ENCODE measurements around the gene PRMT5. TPM values are rescaled to one million over a fixed set of nuclear protein-coding genes. Genes with fewer than 3 reads are reported as not detected.

PRMT5 gene
- total RNA-seq, 3 donors from 2014 or later (not counting 1 experiment from before 2014, with no cell fraction given): 16.3 to 22.4 (median 18.5) TPM

- TF ChIP-seq, protein P1, sequence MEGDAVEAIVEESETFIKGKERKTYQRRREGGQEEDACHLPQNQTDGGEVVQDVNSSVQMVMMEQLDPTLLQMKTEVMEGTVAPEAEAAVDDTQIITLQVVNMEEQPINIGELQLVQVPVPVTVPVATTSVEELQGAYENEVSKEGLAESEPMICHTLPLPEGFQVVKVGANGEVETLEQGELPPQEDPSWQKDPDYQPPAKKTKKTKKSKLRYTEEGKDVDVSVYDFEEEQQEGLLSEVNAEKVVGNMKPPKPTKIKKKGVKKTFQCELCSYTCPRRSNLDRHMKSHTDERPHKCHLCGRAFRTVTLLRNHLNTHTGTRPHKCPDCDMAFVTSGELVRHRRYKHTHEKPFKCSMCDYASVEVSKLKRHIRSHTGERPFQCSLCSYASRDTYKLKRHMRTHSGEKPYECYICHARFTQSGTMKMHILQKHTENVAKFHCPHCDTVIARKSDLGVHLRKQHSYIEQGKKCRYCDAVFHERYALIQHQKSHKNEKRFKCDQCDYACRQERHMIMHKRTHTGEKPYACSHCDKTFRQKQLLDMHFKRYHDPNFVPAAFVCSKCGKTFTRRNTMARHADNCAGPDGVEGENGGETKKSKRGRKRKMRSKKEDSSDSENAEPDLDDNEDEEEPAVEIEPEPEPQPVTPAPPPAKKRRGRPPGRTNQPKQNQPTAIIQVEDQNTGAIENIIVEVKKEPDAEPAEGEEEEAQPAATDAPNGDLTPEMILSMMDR (IDR thresholded peaks at IDR 0.05): no peak
- Histone ChIP-seq H3K9me3 (ENCODE audit: control insufficient read depth, insufficient read depth, low read length) (no peaks in the 10 kb centered on the region), H3K27ac (ENCODE audit: low read length) (no peak overlapping the region), H3K4me1 (ENCODE audit: control insufficient read depth, insufficient read depth, low read length) (peaks cover 12% of the 10 kb centered on the region), H3K27me3 (ENCODE audit: control insufficient read depth, insufficient read depth, low read length) (no peaks in the 10 kb centered on the region), H3K4me3 (ENCODE audit: low read length) (no peak overlapping the region), H3K36me3 (ENCODE audit: control insufficient read depth, insufficient read depth, low read length) (peaks cover 28% of the 10 kb centered on the region)
- no peak for DNase-seq
- H3K4me3 Mint-ChIP-seq: no peak overlapping the region
- intact Hi-C loops (cut with micrococcal nuclease): loop anchor here (10.0 kb wide), 1 partner anchor 1211 kb away; the partner anchor contains the start of genes FITM1 and PSME1
- peaks cover 11 to 13% of the 10 kb centered on the region in 2 donors for H3K4me1 Mint-ChIP-seq
- ATAC-seq: no peak
- H3K27me3 Mint-ChIP-seq (ENCODE audit: low read depth in 2 of 2): peaks cover 0 to 3% of the 10 kb centered on the region in 2 donors
- H3K9me3 Mint-ChIP-seq: no peaks in the 10 kb centered on the region
- WGBS (ENCODE audit: insufficient coverage): 96% methylated on average over 4 of the region's 5 CpGs
- H3K27ac Mint-ChIP-seq: no peak overlapping the region
- H3K36me3 Mint-ChIP-seq: no peaks in the 10 kb centered on the region
These were observed 5.4 kb downstream of the PRMT5 start for GRCh38 chr14:22923746-22924145.

DNA sequence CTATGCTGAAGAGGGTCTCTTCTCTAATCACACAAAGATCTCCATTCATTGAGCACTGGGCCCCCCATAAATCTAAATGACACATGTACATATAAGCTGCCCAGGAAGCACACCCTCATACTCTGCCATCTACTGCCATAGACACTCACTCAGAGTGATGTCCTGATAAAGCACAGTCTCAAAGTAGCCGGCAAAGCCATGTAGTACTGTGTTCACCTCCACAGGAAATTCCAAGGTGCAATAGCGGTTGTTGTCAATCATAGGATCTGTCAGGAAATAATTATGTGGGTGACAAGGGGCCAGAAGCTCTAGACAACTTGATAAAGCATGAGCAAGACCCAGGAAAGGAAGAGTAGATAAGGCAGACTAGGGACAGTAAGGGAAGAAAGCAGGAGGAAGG lies 6.9 kb downstream of the PRMT5 start:
- TF ChIP-seq, protein P1 (IDR thresholded peaks at IDR 0.05): no peak
- Histone ChIP-seq H3K4me3 (ENCODE audit: low read length) (no peak overlapping the region), H3K27ac (ENCODE audit: low read length) (no peak overlapping the region), H3K27me3 (ENCODE audit: control insufficient read depth, insufficient read depth, low read length) (no peaks in the 10 kb centered on the region), H3K9me3 (ENCODE audit: control insufficient read depth, insufficient read depth, low read length) (no peaks in the 10 kb centered on the region), H3K36me3 (ENCODE audit: control insufficient read depth, insufficient read depth, low read length) (peaks cover 28% of the 10 kb centered on the region), H3K4me1 (ENCODE audit: control insufficient read depth, insufficient read depth, low read length) (peaks cover 17% of the 10 kb centered on the region)
- H3K36me3 Mint-ChIP-seq: no peaks in the 10 kb centered on the region
- intact Hi-C loops (cut with micrococcal nuclease): loop anchor here (10.0 kb wide), 1 partner anchor 1213 kb away; the partner anchor contains the start of genes FITM1 and PSME1
- peaks cover 0 to 3% of the 10 kb centered on the region in 2 donors for H3K27me3 Mint-ChIP-seq (ENCODE audit: low read depth in 2 of 2)
- H3K27ac Mint-ChIP-seq: no peak overlapping the region
- no peak overlapping the region for H3K4me3 Mint-ChIP-seq
- H3K4me1 Mint-ChIP-seq: peaks cover 22 to 26% of the 10 kb centered on the region in 2 donors
- no peaks in the 10 kb centered on the region for H3K9me3 Mint-ChIP-seq
- 100% methylated on average over 2 of the region's 2 CpGs for WGBS (ENCODE audit: insufficient coverage)
- ATAC-seq (no peak), DNase-seq (no peak)

- TF ChIP-seq, protein P1 (IDR thresholded peaks at IDR 0.05): no peak
- Mint-ChIP-seq H3K4me3 (no peak overlapping the region), H3K9me3 (no peaks in the 10 kb centered on the region), H3K27ac (peak overlapping the region; percentile 100), H3K4me1 (peaks cover 25 to 30% of the 10 kb centered on the region in 2 donors), H3K27me3 (ENCODE audit: low read depth in 2 of 2) (peaks cover 0 to 3% of the 10 kb centered on the region in 2 donors), H3K36me3 (no peaks in the 10 kb centered on the region)
- Histone ChIP-seq H3K9me3 (ENCODE audit: control insufficient read depth, insufficient read depth, low read length) (no peaks in the 10 kb centered on the region), H3K27me3 (ENCODE audit: control insufficient read depth, insufficient read depth, low read length) (no peaks in the 10 kb centered on the region), H3K4me1 (ENCODE audit: control insufficient read depth, insufficient read depth, low read length) (peaks cover 21% of the 10 kb centered on the region), H3K27ac (ENCODE audit: low read length) (no peak overlapping the region), H3K36me3 (ENCODE audit: control insufficient read depth, insufficient read depth, low read length) (peaks cover 24% of the 10 kb centered on the region), H3K4me3 (ENCODE audit: low read length) (no peak overlapping the region)
- 92% methylated on average over 6 of the region's 6 CpGs for WGBS (ENCODE audit: insufficient coverage)
- ATAC-seq (no peak), DNase-seq (no peak)
- intact Hi-C loops (cut with micrococcal nuclease): loop anchor here (10.0 kb wide), 1 partner anchor 1214 kb away; the partner anchor contains the start of genes FITM1 and PSME1
These were observed 8.5 kb downstream of the PRMT5 start for GRCh38 chr14:22920697-22921096.

- no peaks in the 10 kb centered on the region for H3K36me3 Mint-ChIP-seq
- peak overlapping the region; percentile 99 for H3K4me3 Mint-ChIP-seq
- TF ChIP-seq, protein P1 (IDR thresholded peaks at IDR 0.05): no peak
- Histone ChIP-seq H3K4me3 (ENCODE audit: low read length) (peak overlapping the region; percentile 36), H3K36me3 (ENCODE audit: control insufficient read depth, insufficient read depth, low read length) (peaks cover 21% of the 10 kb centered on the region), H3K4me1 (ENCODE audit: control insufficient read depth, insufficient read depth, low read length) (peaks cover 21% of the 10 kb centered on the region), H3K27me3 (ENCODE audit: control insufficient read depth, insufficient read depth, low read length) (no peaks in the 10 kb centered on the region), H3K9me3 (ENCODE audit: control insufficient read depth, insufficient read depth, low read length) (no peaks in the 10 kb centered on the region), H3K27ac (ENCODE audit: low read length) (peak overlapping the region; percentile 88)
- peaks cover 25 to 30% of the 10 kb centered on the region in 2 donors for H3K4me1 Mint-ChIP-seq
- H3K27ac Mint-ChIP-seq: peak overlapping the region; percentile 100
- peaks cover 0 to 3% of the 10 kb centered on the region in 2 donors for H3K27me3 Mint-ChIP-seq (ENCODE audit: low read depth in 2 of 2)
- intact Hi-C loops (cut with micrococcal nuclease): loop anchor here (1.0 to 10.0 kb wide), 9 partner anchors 10 to 995 kb away; partner anchors contain the start of genes DAD1, OXA1L, PABPN1 and PRMT5
- WGBS (ENCODE audit: insufficient coverage): 8% methylated on average over 10 of the region's 10 CpGs
- ATAC-seq (peak in 1 of 3 donors; percentile 0), DNase-seq (no peak)
- H3K9me3 Mint-ChIP-seq: no peaks in the 10 kb centered on the region
These were observed 9.6 kb downstream of the PRMT5 start for GRCh38 chr14:22919601-22919921.
